Activated CD4-positive, alpha-beta T cell treated with anti-CD3 and anti-CD28 coated beads, Interleukin-2, amount 50 U/mL, for 1 hour (primary cell): Measurements from ENCODE around the gene CKMT1A.
"Not testable (repeated sequence)": the region's sequence is repeated elsewhere in the genome, so short reads cannot be mapped to it uniquely, and the experiment has no call there.

Experiments
- DNase-seq: peaks from one replicate; pipeline ENCODE4 v3.0.0-alpha.2; 2020

CKMT1A gene

GRCh38 chr15:43693148-43694022 is at the start of gene CKMT1A:
TSS of gene CKMT1A (plus strand) at chr15:43693859. CDS start at chr15:43694051, 192 bp downstream.
- DNase-seq, result not testable (repeated sequence)

DNA sequence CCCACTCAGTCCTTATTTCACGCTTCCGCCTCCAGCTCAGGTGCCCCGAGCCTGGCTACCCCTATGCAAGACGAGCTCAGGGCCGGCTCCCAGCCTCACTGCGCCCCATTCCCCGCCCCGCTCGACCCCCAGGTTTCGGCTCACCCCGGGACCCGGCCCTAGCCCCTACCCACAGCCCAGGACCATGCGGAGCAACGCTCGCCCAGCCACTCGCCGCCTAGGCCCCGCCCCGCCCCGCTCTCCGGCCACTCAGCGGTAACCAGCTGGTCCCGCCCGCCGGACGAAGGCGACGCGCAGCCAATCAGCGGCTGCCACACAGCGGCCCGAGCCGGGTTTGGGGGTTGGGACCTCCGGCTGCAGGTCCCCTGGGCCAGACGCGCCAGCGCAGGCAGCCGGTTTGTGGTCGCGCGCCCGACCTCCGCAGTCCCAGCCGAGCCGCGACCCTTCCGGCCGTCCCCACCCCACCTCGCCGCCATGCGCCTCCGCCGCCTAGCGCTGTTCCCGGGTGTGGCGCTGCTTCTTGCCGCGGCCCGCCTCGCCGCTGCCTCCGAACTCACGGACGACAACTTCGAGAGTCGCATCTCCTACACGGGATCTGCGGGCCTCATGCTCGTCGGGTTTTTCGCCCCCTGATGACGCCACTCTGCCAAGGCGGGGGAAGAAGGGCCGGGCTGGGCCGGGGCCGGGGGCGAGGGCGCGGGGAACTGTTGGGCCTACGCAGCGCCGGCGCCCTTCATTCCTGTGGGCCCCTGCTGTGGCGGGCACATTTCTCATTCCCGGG is 44.8 kb upstream of the CKMT1A start, which contains the start of gene CATSPER2:
Gene CATSPER2 (minus strand): TSS at position 196 of the 781 bp plus-strand sequence. CDS start 783 bp downstream, outside the sequence.
- DNase-seq, result no peak

GRCh38 chr15:43649430-43649926 is 44.2 kb upstream of the CKMT1A start:
- DNase-seq, result not testable (repeated sequence)

DNA sequence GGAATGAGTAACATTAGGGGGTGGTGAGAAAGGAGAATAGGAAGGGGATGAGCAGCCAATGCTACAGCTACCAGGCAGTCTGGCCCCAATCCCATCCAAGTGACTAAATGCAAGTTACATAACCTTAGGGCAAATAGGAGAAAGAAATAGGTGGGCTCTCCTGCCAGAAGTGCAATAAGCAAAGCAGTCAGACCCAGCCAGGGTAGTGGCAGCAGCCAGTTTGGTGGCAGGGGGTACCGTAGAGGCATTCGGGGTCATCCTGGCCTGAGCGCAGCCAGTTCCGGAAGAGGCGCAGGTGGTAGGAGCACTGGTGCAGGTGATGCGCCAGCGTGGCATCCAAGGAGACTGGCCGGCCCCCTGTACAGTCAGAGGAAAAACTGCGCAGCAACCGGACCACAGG is 33.9 kb upstream of the CKMT1A start:
- not testable (repeated sequence) for DNase-seq

GRCh38 chr15:43662293-43662692 is 31.4 kb upstream of the CKMT1A start:
- DNase-seq, result not testable (repeated sequence)

DNA sequence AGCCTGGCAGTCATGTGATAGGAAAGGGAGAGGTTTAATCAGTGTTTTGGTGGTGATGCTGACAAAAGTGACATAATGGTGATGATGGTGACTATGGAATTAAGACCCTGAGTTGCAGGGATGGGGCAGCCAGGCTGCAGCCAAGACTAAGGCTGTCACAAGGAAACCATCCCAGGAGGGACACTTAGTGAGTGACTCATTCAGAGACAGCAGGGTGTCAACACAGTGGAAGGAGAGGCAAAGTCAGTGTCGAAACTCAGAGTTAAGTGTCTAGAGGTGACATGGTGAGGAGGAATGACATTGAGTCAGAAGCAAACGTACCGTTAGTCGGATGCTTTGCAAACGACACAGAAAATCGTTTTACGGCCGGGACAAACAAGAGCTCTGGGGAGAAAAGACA is 30.3 kb upstream of the CKMT1A start:
- DNase-seq, result not testable (repeated sequence)

DNA sequence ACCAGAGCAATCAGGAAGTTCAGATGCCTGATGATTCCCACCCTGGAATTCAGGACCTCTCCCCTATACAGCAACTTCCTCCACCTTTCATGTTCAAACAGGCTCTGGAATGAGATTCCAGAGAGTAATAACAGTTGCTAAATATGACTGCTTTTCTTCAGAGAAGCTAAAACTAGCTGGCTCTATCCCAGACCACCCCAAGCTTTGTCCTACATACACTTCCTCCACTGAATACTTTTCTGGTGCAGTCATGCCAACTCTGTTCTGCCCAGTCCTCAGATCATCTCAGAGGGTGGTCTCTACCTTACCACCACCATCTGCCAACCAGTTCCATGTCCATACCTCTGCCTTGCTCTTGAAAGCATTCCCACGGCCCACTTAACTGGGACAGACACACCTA is 27.5 kb upstream of the CKMT1A start:
- not testable (repeated sequence) for DNase-seq

- not testable (repeated sequence) for DNase-seq
Observed at GRCh38 chr15:43674175-43674574, 19.5 kb upstream of the CKMT1A start.

DNA sequence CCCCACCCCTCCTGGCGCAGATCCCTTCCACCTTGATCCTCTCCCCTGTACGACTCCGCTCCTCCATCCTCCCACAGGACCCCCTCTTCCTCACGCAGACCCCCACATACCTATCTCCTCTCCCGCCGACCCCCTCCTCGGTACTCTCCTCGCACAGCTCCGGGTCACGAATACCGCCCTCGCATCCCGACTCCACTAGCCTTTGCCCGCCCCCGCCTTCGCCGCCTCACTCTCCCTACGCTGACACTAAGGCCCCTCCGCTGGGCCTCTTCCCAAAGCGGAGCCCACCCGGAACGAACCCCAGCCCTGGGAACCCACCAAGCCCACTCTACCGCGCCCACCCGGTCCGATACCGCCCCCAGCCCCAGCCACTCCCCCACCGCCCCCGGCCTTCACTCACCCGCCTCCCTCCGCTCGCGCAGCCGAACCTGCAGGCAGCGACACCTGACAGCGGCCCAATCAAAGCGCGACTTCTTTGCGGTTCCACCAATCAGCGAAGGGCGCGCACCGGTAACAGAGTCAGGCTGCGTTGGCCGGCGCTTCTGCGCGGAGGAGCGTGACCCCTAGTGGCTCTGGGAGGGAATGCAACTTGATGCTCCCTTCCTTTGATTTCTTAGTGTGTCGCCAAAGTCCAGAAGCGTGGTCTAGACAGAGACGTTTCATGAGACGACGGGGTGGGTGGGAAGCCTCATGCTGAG is 3.9 kb upstream of the CKMT1A start:
- not testable (repeated sequence) for DNase-seq

GRCh38 chr15:43692679-43693078 is 980 bp upstream of the CKMT1A start:
- DNase-seq, result not testable (repeated sequence)

DNA sequence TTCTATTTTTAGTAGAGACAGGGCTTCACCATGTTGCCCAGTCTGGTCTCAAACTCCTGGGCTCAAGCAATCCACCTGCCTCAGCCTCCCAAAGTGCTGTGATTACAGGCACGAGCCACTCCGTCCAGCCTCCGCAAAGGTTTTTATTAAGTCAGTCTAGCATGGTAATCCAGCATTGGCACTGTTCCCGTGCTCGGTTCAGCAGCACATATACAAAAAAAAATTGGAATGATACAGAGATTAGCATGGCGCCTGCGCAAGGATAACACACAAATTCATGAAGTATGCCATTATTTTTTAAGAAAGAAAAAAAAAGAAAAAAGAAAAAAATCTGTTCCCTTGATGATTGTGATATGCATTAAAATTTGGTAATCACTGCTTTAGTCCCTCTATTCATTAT is 8.5 kb downstream of the CKMT1A start:
- DNase-seq, result no peak

DNA sequence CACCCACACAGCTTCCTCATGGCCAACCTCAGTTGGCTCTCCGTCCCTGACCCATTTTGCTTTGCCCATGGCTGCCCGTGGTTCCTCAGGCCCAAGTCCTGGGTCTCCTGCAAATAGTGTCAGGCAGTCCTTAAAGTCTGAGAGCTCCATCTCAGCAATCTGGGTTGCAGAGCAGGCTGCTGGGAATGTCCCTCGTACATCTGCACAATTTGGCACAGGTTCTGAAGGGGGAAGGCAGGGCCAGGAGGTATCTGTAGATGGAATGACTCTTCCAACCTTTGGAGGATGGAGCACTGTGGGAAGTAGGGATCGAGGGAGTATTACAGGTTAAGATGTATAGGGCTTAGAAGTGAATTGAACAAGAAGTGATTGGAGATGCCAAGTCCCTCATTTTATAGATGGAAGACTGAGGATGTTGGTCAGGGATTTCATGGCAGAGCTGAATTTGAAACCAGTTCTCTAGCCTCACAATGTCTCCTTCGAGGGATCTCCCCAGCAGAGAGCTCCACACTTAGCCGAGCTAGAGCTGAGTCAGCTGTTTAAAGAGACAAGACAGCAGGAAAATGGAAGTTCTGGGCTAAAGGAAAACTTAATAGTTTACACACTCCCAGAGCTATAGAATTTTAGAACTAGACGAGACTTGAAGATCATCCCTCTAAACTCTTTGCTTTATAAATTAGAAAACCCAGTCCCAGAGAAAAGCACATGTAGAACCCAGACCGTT is 9.2 kb downstream of the CKMT1A start:
- no peak for DNase-seq

DNA sequence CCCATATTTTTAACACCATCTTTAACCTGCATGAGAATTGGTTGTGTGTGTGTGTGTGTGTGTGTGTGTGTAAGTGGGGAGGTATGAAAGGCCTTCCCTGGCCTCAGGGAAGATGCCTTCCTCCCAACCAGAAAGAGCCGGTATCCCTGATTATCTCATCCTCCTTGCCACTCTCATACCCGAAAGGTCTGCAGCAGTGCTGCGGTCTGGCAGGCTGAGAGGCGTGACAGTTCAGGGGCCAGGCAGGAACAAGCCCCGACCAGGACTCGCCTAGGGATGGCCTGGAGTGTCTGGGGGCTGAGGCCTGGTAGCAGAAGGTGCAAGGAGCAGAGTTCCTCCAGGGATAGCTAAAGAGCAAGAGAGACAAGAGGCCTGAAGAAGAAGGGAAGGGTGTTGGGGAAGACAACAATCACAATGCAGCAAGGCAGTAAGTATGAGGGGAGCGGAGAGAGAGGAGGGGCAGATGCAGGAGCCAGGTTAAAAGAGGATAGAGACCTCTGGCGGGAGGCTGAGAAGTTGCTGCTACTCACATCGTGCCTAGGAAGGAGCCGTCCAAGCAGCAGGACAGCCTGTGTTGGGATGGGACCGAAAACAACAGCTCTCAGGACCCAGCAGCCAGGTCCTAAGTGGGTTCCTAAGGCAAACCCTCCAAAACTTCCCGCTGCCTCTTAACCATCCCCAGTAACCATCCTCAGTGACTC is 16.9 kb downstream of the CKMT1A start:
- not testable (repeated sequence) for DNase-seq

DNA sequence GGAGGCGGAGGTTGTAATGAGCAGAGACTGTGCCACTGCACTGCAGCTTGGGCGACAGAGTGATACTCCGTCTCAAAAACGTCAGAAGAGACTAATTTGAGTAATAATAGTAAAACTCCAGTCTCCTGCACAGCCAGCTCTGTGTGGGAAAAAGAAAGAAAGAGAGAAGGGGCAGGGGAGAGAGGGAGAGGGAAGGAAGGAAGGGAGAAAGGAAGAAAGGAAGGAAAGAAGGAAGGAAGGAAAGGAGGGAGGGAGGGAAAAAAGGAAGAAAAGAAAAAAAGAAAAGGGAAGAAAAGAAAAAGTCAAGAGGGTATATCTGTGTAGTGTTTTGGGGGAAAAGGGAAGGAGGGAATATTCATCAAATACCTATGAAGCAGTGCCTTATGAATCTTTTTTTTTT is 29.5 kb downstream of the CKMT1A start:
- no peak for DNase-seq

DNA sequence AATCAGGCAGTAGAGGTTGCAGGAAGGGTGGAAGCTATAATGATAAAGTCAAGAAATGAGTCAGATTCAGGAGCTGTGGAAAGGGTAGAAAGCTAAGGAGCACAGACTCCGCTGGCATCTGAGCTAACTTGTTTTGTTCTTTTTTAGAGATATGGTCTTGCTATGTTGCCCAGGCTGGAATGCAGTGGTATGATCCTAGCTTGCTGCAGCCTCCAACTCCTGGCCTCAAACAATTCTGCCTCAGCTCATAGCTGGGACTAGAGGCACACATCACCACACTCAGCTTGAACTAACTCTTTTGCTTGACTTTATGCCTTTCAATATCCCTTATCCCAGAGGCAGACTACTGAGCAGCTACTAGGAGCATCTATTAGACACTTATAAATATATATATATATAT is 32.6 kb downstream of the CKMT1A start:
- DNase-seq, result not testable (repeated sequence)

GRCh38 chr15:43728053-43728725 is 34.5 kb downstream of the CKMT1A start:
- not testable (repeated sequence) for DNase-seq

- DNase-seq, result no peak
Observed at GRCh38 chr15:43735416-43735815, 41.8 kb downstream of the CKMT1A start.

- peak; percentile 81 for DNase-seq
Observed at GRCh38 chr15:43746245-43746902, 52.7 kb downstream of the CKMT1A start, which contains the start of gene PDIA3. TSS of gene PDIA3 (plus strand) at chr15:43746438. CDS start at chr15:43746540, 102 bp downstream.

DNA sequence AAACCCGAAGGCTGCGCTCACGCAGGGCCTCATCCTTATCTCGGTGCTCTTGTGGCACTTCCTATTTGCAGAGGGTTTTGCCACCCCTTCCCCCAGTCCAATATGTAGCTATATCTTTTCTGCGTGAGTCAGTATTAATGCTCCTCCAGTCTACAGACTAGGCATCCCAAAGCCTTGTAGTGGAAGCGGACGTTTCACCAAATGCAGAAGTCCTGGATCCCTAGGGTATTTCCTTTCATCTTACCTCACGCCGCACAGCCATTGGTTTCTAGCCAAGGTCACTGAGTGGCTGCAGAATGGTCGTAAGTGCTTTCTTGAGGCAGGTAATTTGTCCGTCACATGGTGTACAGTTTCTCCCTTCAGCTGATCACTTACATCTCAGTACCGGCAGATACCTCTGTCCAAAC is 53.2 kb downstream of the CKMT1A start:
- DNase-seq, result not testable (repeated sequence)

- DNase-seq, result no peak
Observed at GRCh38 chr15:43748376-43748775, 54.7 kb downstream of the CKMT1A start.
